ENCODE measurements around the gene DNASE1L1. TPM values are rescaled to one million over a fixed set of nuclear protein-coding genes. Genes with fewer than 3 reads are reported as not detected.

The DNASE1L1 gene
- total RNA-seq, 1 experiment from 2014 or later: 29.8 TPM

DNA sequence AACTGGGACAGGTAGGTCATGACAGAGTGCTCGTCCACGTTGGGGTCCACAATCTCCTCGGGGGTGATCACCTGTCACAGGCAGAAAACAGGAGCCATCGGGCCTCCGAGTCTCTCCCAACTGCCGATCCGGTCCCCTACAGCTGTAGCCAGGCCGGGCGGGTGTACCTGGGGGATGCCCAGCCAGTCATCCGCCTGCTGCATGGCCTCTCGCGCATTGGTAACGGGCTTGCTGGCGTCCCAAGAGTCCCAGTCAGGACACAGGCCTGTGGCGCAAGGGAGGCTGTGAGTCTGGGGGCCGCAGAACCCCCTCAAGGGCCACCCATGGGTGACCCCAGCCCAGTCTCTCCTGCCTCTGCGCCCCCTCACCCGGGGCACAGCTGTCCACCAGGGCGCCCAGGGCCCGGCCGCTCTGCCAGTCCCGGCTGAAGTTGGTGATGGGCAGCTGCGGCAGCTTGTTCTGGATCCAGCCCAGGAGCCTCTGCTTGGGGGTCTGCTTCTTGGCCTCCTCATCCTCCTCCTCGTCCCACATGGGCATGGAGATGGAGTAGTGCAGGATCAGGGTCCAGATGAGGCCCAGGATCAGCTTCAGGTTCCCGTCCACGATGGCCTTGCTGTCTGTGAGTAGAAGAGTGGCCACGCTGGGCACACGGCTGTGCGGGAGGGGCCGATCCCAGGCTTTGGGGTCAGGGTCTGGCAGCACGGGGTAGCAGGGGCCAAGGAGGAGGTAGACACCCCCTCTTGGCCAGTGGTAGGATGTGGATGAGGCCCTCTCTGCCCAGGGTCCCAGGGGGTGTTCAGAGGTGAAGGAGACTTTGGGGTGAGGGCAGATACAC, 41.4 kb downstream of the DNASE1L1 start:
- ATAC-seq (no peak), DNase-seq (no peak)
- Histone ChIP-seq H3K27me3 (ENCODE audit: low read length) (no peaks in the 10 kb centered on the region), H3K4me3 (ENCODE audit: low read length) (peak overlapping the region; percentile 83), H3K9me2 (replicated peaks; ENCODE audit: low read length) (no peaks in the 10 kb centered on the region), H3K9ac (ENCODE audit: low read length) (peak overlapping the region; percentile 91), H3K27ac (ENCODE audit: low read length) (peak overlapping the region; percentile 97), H3K79me2 (ENCODE audit: low read length) (peaks cover 84% of the 10 kb centered on the region), H4K20me1 (ENCODE audit: low read length) (peaks cover 33% of the 10 kb centered on the region), H3F3A (ENCODE audit: low read length, unreplicated experiment) (no peaks in the 10 kb centered on the region), H3K9me3 (ENCODE audit: low read length) (no peaks in the 10 kb centered on the region), H3K4me1 (ENCODE audit: insufficient read depth, low read length) (peaks cover 24% of the 10 kb centered on the region), H2AFZ (ENCODE audit: low read length) (no peak overlapping the region), H3K36me3 (ENCODE audit: low read depth, low read length) (peaks cover 47% of the 10 kb centered on the region), H3K4me2 (ENCODE audit: low read length) (peak overlapping the region; percentile 91)
- CTCF ChIA-PET: no interaction called here
- intact Hi-C loops (cut with micrococcal nuclease): no loop called here
- TF ChIP-seq EZH2phosphoT487 (IDR thresholded peaks at IDR 0.05; ENCODE audit: borderline replicate concordance, low read length) (no peak), EZH2 (IDR thresholded peaks at IDR 0.05; ENCODE audit: low read length, unreplicated experiment) (no peak)
- TF ChIP-seq, protein P1, sequence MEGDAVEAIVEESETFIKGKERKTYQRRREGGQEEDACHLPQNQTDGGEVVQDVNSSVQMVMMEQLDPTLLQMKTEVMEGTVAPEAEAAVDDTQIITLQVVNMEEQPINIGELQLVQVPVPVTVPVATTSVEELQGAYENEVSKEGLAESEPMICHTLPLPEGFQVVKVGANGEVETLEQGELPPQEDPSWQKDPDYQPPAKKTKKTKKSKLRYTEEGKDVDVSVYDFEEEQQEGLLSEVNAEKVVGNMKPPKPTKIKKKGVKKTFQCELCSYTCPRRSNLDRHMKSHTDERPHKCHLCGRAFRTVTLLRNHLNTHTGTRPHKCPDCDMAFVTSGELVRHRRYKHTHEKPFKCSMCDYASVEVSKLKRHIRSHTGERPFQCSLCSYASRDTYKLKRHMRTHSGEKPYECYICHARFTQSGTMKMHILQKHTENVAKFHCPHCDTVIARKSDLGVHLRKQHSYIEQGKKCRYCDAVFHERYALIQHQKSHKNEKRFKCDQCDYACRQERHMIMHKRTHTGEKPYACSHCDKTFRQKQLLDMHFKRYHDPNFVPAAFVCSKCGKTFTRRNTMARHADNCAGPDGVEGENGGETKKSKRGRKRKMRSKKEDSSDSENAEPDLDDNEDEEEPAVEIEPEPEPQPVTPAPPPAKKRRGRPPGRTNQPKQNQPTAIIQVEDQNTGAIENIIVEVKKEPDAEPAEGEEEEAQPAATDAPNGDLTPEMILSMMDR (conservative IDR thresholded peaks at IDR 0.05; ENCODE audit: low read depth, low read length): no peak
- BruUV-seq (replicated peaks): no TSS peak
- POLR2A ChIA-PET (ENCODE audit: unreplicated experiment): no interaction called here

DNA sequence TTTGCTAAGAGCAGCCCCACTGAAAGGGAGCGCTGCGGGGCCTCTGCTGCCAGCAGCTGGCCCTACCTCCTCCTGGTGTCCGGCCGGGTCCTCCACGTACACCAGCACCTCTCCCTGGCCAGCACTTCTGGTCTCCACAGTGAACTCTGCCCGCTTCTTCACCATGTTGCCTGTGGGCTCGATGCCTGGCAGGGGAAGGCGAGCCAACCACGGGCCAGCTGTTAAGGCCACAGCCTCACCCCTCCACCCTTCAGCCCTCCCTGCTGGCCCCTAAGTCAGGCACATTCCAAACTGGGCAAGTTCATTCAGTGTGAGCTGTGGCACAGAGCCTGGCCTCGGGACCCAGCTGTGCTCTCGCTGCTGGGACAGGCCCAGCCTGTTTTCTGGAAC, 42.4 kb downstream of the DNASE1L1 start:
- no peak for TF ChIP-seq EZH2phosphoT487 (IDR thresholded peaks at IDR 0.05; ENCODE audit: borderline replicate concordance, low read length)
- TF ChIP-seq, protein P1 (conservative IDR thresholded peaks at IDR 0.05; ENCODE audit: low read depth, low read length): no peak
- no peak for TF ChIP-seq EZH2 (IDR thresholded peaks at IDR 0.05; ENCODE audit: low read length, unreplicated experiment)
- ATAC-seq: no peak
- POLR2A ChIA-PET (ENCODE audit: unreplicated experiment): no interaction called here

DNA sequence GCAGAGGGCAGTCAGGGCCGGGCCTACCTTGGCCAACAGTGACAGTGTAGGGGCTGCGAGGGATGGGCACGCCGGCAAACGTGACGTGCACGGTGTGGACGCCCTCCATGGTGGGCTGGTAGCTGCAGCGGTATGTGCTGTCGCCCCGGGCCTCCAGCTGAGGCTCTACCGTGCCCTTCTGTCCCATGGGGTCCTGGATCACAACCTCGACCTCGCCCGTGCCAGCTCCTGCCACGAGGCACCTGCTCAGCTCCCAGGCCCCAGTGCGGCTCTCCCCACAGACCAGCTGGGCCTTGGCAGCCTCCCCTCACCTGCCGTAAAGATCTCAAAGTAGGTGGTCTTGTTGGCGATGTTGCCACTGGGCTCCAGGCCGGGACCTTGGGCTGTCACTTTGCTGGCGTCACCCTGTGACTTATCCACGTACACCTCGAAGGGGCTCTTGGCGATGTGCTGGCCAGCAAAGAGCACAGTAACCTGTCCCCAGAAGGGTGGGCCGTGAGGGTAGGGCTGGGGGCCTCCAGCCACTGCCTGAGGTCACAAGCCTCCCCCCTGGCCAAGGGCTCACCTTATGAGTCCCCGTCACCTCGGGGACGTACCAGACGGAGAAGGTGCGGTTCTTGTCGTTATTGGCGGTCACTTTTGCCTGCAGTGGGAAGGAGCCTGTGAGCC, 42.9 kb downstream of the DNASE1L1 start:
- no peaks in the 10 kb centered on the region for H3K9me2 ChIP-seq (replicated peaks; ENCODE audit: low read length)
- ChIA-PET CTCF (no interaction called here), POLR2A (ENCODE audit: unreplicated experiment) (no interaction called here)
- TF ChIP-seq EZH2 (IDR thresholded peaks at IDR 0.05; ENCODE audit: low read length, unreplicated experiment) (no peak), EZH2phosphoT487 (IDR thresholded peaks at IDR 0.05; ENCODE audit: borderline replicate concordance, low read length) (no peak)
- no peak overlapping the region for H3K9ac ChIP-seq (ENCODE audit: low read length)
- intact Hi-C loops (cut with micrococcal nuclease): no loop called here
- peaks cover 38% of the 10 kb centered on the region for H4K20me1 ChIP-seq (ENCODE audit: low read length)
- no peaks in the 10 kb centered on the region for H3K9me3 ChIP-seq (ENCODE audit: low read length)
- DNase-seq (no peak), ATAC-seq (no peak)
- peaks cover 87% of the 10 kb centered on the region for H3K79me2 ChIP-seq (ENCODE audit: low read length)
- BruUV-seq (replicated peaks): no TSS peak
- H3K36me3 ChIP-seq (ENCODE audit: low read depth, low read length): peaks cover 63% of the 10 kb centered on the region
- H3K4me2 ChIP-seq (ENCODE audit: low read length): no peak overlapping the region
- H3K27ac ChIP-seq (ENCODE audit: low read length): no peak overlapping the region
- H3F3A ChIP-seq (ENCODE audit: low read length, unreplicated experiment): no peaks in the 10 kb centered on the region
- no peak overlapping the region for H3K4me3 ChIP-seq (ENCODE audit: low read length)
- H3K4me1 ChIP-seq (ENCODE audit: insufficient read depth, low read length): peaks cover 15% of the 10 kb centered on the region
- no peaks in the 10 kb centered on the region for H3K27me3 ChIP-seq (ENCODE audit: low read length)
- H2AFZ ChIP-seq (ENCODE audit: low read length): no peak overlapping the region

More for the DNA sequence above, 42.4 kb downstream of the DNASE1L1 start:
- Histone ChIP-seq H3K27me3 (ENCODE audit: low read length) (no peaks in the 10 kb centered on the region), H3K4me1 (ENCODE audit: insufficient read depth, low read length) (peaks cover 15% of the 10 kb centered on the region), H3K27ac (ENCODE audit: low read length) (no peak overlapping the region), H3K36me3 (ENCODE audit: low read depth, low read length) (peaks cover 57% of the 10 kb centered on the region), H3F3A (ENCODE audit: low read length, unreplicated experiment) (no peaks in the 10 kb centered on the region), H3K9me2 (replicated peaks; ENCODE audit: low read length) (no peaks in the 10 kb centered on the region), H3K4me3 (ENCODE audit: low read length) (no peak overlapping the region), H3K4me2 (ENCODE audit: low read length) (no peak overlapping the region), H3K9ac (ENCODE audit: low read length) (no peak overlapping the region), H3K79me2 (ENCODE audit: low read length) (peaks cover 84% of the 10 kb centered on the region), H2AFZ (ENCODE audit: low read length) (no peak overlapping the region), H4K20me1 (ENCODE audit: low read length) (peaks cover 38% of the 10 kb centered on the region), H3K9me3 (ENCODE audit: low read length) (no peaks in the 10 kb centered on the region)
- CTCF ChIA-PET: no interaction called here
- intact Hi-C loops (cut with micrococcal nuclease): no loop called here
- no peak for DNase-seq
- BruUV-seq (replicated peaks): no TSS peak
